GM10248 (cell line): ENCODE results near the gene COMMD8.

ENCODE experiments used
- CTCF ChIA-PET: fragments of 300-600 bp; sonication (Branson Sonifier 250); formaldehyde crosslinking; extraction: SDS; loops from one replicate; lab custom pipeline; 2021; ENCODE audit warnings: antibody characterized with exemption; lab: Yijun Ruan, JAX
- POLR2A ChIA-PET: fragments of 350-650 bp; sonication (Branson Sonifier 250); formaldehyde crosslinking; extraction: SDS; loops from one replicate; lab custom pipeline; 2020; ENCODE audit warnings: antibody characterized with exemption; lab: Yijun Ruan, JAX
- DNase-seq: peaks from one replicate; pipeline ENCODE4 v3.0.0; 2012; ENCODE audit errors: extremely low spot score
- TF ChIP-seq, protein P1 (sequence below): IDR thresholded peaks from 2 replicates; pipeline ENCODE4 v1.5.1; 2012; ENCODE audit warnings: mild to moderate bottlenecking, low read depth; ENCODE audit errors: extremely low read depth, missing control alignments, control extremely low read depth

COMMD8 gene

DNA sequence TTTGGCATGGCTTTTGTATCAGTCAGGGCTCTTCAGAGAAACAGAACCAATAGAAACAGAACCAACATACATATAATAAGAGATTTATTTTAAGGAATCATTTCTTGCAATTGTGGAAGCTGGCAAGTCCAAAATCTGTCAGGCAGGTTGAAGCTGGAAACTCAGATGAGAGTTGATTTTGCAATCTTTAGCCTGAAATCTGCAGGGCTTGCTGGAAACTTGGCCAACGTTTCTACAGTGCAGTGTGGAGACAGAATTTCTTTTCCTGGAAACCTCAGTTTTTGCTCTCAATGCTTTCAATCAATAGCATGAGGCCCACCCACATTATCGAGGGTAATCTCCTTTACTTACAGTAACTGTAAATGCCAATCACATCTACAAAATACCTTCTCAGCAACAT, 45.4 kb downstream of the COMMD8 start:
- TF ChIP-seq, protein P1, sequence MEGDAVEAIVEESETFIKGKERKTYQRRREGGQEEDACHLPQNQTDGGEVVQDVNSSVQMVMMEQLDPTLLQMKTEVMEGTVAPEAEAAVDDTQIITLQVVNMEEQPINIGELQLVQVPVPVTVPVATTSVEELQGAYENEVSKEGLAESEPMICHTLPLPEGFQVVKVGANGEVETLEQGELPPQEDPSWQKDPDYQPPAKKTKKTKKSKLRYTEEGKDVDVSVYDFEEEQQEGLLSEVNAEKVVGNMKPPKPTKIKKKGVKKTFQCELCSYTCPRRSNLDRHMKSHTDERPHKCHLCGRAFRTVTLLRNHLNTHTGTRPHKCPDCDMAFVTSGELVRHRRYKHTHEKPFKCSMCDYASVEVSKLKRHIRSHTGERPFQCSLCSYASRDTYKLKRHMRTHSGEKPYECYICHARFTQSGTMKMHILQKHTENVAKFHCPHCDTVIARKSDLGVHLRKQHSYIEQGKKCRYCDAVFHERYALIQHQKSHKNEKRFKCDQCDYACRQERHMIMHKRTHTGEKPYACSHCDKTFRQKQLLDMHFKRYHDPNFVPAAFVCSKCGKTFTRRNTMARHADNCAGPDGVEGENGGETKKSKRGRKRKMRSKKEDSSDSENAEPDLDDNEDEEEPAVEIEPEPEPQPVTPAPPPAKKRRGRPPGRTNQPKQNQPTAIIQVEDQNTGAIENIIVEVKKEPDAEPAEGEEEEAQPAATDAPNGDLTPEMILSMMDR: no peak
- DNase-seq: no peak
- POLR2A ChIA-PET: no interaction called here
- CTCF ChIA-PET: no interaction called here

DNA sequence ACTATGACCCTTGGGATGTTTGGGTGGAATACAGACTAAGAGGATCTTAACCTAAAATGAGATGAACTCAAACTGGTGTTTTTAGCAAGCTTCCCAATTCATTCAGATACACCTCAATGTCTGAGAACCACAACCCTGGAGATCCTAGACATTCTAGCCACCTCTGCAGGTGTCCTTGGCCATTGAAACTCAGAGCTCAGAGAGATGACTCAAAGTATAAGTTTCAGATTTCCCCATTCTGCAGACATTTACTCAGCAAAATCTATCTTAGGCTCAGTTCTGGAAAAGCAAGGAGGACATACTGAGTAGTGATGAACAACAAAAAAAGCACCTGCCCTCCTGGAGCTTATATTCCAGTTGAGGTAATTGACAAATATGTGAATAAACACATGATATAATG, 47.8 kb downstream of the COMMD8 start:
- TF ChIP-seq, protein P1: no peak
- no peak for DNase-seq
- ChIA-PET POLR2A (no interaction called here), CTCF (interaction anchor here (1.0 to 2.8 kb wide), 3 partner anchors 8 to 12 kb away, joined by 3 to 10 read pairs (median 4); no protein-coding TSS in a partner anchor)

DNA sequence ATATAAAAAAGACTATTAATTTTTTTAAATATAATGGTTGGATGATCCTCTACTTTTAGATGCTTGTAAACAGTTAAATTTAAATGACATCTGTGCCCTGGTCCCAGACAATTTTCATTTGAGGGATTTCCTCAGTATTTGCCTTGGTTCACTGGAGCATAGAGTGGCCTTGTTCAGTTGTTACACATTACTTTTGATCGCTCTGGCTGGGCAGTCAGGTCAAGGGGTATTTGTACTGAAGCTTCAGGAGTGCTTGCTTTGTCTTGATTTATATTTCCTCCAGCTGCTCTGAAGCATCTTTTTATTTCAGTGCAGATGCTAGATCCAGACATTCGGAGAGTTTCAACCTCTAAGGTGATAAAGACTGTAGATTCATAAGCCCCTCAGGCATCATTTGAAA, 50.0 kb downstream of the COMMD8 start:
- CTCF ChIA-PET: interaction anchor here (2.8 kb wide), 1 partner anchor 9 kb away, joined by 10 read pairs; no protein-coding TSS in a partner anchor
- POLR2A ChIA-PET: interaction anchor here (0.6 kb wide), 1 partner anchor 23 kb away, joined by 10 read pairs; no protein-coding TSS in a partner anchor
- DNase-seq: no peak
- TF ChIP-seq, protein P1: no peak

DNA sequence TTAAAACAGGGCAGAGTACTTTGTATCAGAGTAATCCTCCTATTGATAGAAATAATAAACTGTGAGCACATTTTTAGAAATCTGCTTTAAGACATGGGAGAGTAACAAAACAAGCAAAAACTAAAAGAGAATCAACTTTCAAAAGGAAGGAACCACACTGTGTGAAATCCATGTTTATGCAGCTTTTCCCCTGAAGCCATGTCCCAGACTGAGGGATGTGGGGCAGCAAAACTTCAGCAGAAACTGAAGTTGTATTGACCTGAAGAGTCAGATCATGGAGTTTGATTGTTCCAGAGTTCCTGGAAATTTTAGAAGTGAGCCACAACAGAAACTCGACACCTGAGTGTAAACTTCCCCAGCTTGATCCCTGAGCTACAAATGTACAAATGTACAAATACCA, 53.2 kb downstream of the COMMD8 start:
- no peak for DNase-seq
- POLR2A ChIA-PET: no interaction called here
- CTCF ChIA-PET: no interaction called here
- TF ChIP-seq, protein P1: no peak

DNA sequence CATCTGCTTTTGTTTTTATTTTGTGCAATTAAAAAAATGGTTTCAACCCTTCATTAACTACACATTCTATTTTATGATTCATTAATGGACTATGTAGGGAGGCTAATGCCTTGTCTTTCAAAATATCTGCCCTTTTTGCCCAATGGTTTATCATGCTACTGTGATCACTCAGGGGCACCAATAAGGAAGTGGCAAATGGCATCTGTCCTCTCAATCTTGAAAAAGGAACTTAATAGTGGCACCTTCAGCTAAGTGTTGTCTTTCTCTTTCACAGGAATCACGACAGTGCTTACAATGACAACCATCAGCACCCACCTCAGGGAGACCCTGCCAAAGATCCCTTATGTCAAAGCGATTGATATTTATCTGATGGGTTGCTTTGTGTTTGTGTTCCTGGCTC, 57.1 kb downstream of the COMMD8 start:
- CTCF ChIA-PET: no interaction called here

More for the DNA sequence above, 57.1 kb downstream of the COMMD8 start:
- POLR2A ChIA-PET: no interaction called here
- TF ChIP-seq, protein P1: no peak
- no peak for DNase-seq
